BLaER1 (cell line): ENCODE data around the gene SRA1.
"Not testable (repeated sequence)": the region's sequence is repeated elsewhere in the genome, so short reads cannot be mapped to it uniquely, and the experiment has no call there.

Experiments used
- H3K27ac ChIP-seq: shearing (Covaris generic); formaldehyde crosslinking; 2 replicates; pipeline ENCODE4 v1.8.1; 2022
- H3K27me3 ChIP-seq: shearing (Covaris generic); formaldehyde crosslinking; 2 replicates; pipeline ENCODE4 v1.8.1; 2022
- H3K36me3 ChIP-seq: shearing (Covaris generic); formaldehyde crosslinking; 2 replicates; pipeline ENCODE4 v1.8.1; 2022
- H3K4me1 ChIP-seq: shearing (Covaris generic); formaldehyde crosslinking; 2 replicates; pipeline ENCODE4 v1.8.1; 2022
- H3K4me2 ChIP-seq: shearing (Covaris generic); formaldehyde crosslinking; 2 replicates; pipeline ENCODE4 v1.8.1; 2022
- H3K4me3 ChIP-seq: shearing (Covaris generic); formaldehyde crosslinking; 2 replicates; pipeline ENCODE4 v1.8.1; 2022
- H3K9ac ChIP-seq: shearing (Covaris generic); formaldehyde crosslinking; 2 replicates; pipeline ENCODE4 v1.8.1; 2022
- H3K9me3 ChIP-seq: shearing (Covaris generic); formaldehyde crosslinking; 2 replicates; pipeline ENCODE4 v1.8.1; 2022
- H4K20me1 ChIP-seq: shearing (Covaris generic); formaldehyde crosslinking; 2 replicates; pipeline ENCODE4 v1.8.1; 2022
- Cebpa-rat ChIP-seq: shearing (Covaris generic); IDR thresholded peaks from 2 replicates; pipeline ENCODE4 v1.8.1; 2022

SRA1 gene

DNA sequence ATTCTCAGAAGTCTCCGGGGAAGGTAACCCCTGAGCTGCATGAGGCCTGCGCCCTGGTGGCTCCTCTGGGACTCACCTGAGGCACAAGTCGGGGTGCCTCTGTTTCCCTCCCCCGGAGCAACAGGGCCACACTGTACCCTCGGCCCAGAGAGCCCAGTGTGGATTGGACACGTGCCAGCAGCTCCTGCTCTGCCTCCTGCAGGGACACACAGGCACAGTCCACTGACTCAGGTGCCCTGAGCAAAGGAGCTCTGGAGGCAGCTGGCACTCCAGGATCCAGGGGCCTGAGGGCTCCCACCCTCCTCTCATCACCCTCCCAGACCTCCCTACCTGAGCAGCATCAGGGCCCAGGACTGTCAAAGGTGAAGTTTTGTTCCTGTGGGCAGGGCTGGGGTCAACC, 36.9 kb upstream of the SRA1 start:
- H3K4me3 ChIP-seq: no peak overlapping the region
- H3K9me3 ChIP-seq: no peaks in the 10 kb centered on the region
- H3K27me3 ChIP-seq: no peaks in the 10 kb centered on the region
- no peak for TF ChIP-seq Cebpa-rat
- H3K9ac ChIP-seq: no peak overlapping the region
- no peak overlapping the region for H3K4me2 ChIP-seq
- H4K20me1 ChIP-seq: no peaks in the 10 kb centered on the region
- H3K27ac ChIP-seq: no peak overlapping the region
- no peaks in the 10 kb centered on the region for H3K4me1 ChIP-seq
- no peaks in the 10 kb centered on the region for H3K36me3 ChIP-seq

DNA sequence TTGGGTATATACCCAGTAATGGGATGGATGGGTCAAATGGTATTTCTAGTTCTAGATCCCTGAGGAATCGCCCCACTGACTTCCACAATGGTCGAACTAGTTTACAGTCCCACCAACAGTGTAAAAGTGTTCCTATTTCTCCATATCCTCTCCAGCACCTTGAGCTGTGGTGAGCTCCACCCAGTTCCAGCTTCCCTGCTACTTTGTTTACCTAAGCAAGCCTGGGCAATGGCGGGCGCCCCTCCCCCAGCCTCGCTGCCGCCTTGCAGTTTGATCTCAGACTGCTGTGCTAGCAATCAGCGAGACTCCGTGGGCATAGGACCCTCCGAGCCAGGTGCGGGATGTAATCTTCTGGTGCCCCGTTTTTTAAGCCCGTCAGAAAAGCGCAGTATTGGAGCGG, 35.8 kb upstream of the SRA1 start:
- not testable (repeated sequence) for H4K20me1 ChIP-seq, H3K4me1 ChIP-seq, H3K9me3 ChIP-seq, H3K27ac ChIP-seq, H3K9ac ChIP-seq, H3K4me3 ChIP-seq, H3K4me2 ChIP-seq, H3K27me3 ChIP-seq, H3K36me3 ChIP-seq

DNA sequence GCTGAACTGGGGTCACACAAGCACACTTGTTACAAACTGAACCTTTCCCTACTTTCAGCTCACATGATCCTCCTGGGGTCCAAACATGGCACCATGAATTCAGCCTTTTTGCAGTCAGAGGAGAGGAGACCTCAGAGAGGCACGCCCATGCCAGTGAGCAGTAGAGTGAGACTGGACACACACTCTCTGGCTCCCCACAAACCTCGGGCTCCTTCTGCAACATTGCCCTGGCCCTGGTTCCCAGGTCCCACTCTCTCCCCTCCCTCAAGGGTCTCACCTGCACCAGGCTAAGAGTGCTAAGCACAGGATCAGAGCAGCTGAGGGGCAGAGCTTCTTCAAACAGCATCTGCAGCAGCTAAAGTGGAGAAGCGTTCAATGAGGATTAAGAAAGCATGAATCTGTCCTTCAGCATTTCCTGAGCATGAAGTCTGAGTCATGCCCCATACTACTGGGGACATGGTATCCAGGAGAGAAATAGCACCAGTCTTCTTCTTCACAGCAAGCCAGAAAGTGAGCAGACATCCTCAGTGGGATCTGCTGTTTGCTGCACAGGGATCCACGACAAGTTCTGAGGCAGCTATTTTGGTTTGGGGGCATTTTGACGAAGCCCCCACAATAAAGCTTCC, 34.6 kb upstream of the SRA1 start:
- no peak overlapping the region for H3K4me3 ChIP-seq
- no peak overlapping the region for H3K9ac ChIP-seq
- no peaks in the 10 kb centered on the region for H3K9me3 ChIP-seq
- no peaks in the 10 kb centered on the region for H3K27me3 ChIP-seq
- no peak for TF ChIP-seq Cebpa-rat
- H3K27ac ChIP-seq: no peak overlapping the region
- H3K4me1 ChIP-seq: no peaks in the 10 kb centered on the region
- no peaks in the 10 kb centered on the region for H4K20me1 ChIP-seq
- no peaks in the 10 kb centered on the region for H3K36me3 ChIP-seq
- no peak overlapping the region for H3K4me2 ChIP-seq

DNA sequence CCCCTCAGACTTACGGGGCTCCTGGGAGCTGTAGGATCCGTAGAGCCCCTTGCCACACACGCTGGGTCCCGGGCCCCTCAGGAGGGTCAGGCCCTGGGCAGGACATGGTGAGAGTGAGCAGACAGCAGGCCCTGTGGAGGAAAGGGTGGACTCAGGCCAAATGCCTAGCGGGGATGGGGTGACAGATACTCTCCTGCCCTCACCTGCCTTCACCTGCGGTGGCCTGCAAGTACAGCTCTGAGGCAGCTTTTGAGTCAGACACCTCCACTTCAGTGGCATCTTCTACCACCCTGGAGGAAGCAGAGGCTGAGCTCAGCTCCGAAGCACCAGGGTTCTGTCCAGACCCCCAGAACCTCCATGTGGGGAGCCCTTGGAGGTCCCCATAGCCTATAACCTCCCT, 33.6 kb upstream of the SRA1 start:
- H4K20me1 ChIP-seq: no peaks in the 10 kb centered on the region
- no peaks in the 10 kb centered on the region for H3K36me3 ChIP-seq
- no peak for TF ChIP-seq Cebpa-rat
- H3K4me3 ChIP-seq: no peak overlapping the region
- H3K27ac ChIP-seq: no peak overlapping the region
- H3K9me3 ChIP-seq: no peaks in the 10 kb centered on the region
- no peak overlapping the region for H3K9ac ChIP-seq
- no peaks in the 10 kb centered on the region for H3K27me3 ChIP-seq
- H3K4me1 ChIP-seq: no peaks in the 10 kb centered on the region
- H3K4me2 ChIP-seq: no peak overlapping the region

DNA sequence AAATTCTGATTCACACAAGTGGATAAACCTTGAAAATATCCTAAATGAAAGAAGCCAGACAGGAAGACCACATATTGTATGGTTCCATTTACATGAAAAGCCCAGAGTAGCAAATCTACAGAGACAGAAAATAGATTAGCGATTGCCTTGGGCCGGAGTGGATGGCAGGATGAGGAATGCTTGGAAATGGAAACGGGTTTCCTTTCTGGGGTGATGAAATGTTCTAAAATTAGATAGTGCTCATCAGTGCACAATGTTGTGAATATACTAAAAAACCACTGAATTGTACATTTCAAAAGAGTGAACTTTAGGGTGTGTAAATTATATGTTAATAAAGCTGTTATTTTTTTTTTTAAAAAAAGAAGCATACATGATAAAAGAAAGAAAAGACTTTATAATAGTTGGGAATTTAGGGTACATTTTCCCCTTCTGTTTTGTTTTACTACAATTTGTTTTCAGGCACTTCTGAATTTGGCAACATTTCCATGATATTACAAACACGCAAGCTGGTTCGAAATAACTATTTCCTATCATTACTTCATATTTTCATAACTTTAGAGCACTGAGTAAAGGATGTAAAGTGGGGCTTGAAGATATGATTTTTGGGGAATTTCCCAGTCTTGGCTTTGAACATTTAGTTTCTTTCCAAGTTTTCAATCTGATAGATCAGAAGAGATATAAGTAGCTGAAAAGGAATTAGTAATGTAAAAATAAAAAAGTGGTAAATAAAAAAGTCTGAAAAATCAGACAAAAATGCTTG, 31.2 kb upstream of the SRA1 start:
- Histone ChIP-seq H3K9ac (no peak overlapping the region), H3K9me3 (no peaks in the 10 kb centered on the region), H3K4me2 (no peak overlapping the region), H3K36me3 (no peaks in the 10 kb centered on the region), H3K27ac (no peak overlapping the region), H4K20me1 (no peaks in the 10 kb centered on the region), H3K4me1 (no peaks in the 10 kb centered on the region), H3K27me3 (no peaks in the 10 kb centered on the region), H3K4me3 (no peak overlapping the region)
- no peak for TF ChIP-seq Cebpa-rat

DNA sequence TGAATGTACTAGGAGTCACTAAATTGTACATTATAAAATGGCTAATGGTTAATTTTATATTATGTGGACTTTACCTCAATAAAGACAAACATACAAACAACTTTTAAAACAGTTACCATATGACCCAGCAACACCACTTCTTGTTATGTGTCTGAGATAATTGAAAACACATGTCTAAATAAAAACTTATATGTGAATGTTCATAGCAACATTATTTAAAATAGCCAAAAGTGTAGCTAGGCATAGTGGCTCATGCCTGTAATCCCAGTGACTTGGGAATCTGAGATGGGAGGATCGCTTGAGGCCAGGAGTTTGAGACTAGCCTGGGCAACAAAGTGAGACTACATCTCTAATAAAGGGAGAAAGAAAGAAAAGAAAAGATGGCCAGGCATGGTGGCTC, 30.2 kb upstream of the SRA1 start:
- no peaks in the 10 kb centered on the region for H4K20me1 ChIP-seq
- no peak overlapping the region for H3K27ac ChIP-seq
- no peak overlapping the region for H3K4me2 ChIP-seq
- H3K9ac ChIP-seq: no peak overlapping the region
- H3K4me1 ChIP-seq: no peaks in the 10 kb centered on the region
- no peaks in the 10 kb centered on the region for H3K36me3 ChIP-seq
- 0 out of 2 replicates have a peak, but pooled peaks cover 4% of the 10 kb centered on the region for H3K9me3 ChIP-seq
- no peak for TF ChIP-seq Cebpa-rat
- H3K27me3 ChIP-seq: no peaks in the 10 kb centered on the region
- H3K4me3 ChIP-seq: no peak overlapping the region

DNA sequence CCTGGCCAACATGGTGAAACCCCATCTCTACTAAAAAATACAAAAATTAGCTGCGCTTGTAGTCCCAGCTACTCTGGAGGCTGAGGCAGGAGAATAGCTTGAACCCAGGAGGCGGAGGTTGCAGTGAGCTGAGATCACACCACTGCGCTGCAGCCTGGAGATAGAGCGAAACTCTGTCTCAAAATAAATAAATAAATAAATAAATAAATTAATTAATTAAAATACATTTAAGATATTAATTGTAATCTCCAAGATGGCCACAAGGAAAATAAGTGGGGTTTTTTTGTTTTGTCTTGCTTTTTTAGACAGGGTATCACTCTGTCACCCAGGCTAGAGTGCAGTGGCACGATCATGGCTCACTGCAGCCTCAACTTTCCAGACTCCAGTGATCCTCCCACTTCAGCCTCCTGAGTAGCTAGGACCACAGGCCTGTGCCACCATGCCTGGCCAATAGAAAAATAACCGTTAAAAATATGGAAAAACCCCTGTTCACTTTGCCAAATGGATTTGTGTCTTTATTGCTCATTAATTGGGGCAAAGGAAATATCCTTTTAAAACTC, 22.0 kb upstream of the SRA1 start:
- H3K9me3 ChIP-seq, H4K20me1 ChIP-seq, H3K27ac ChIP-seq, H3K9ac ChIP-seq, H3K4me1 ChIP-seq, H3K4me3 ChIP-seq, H3K36me3 ChIP-seq, H3K4me2 ChIP-seq, H3K27me3 ChIP-seq: not testable (repeated sequence)

DNA sequence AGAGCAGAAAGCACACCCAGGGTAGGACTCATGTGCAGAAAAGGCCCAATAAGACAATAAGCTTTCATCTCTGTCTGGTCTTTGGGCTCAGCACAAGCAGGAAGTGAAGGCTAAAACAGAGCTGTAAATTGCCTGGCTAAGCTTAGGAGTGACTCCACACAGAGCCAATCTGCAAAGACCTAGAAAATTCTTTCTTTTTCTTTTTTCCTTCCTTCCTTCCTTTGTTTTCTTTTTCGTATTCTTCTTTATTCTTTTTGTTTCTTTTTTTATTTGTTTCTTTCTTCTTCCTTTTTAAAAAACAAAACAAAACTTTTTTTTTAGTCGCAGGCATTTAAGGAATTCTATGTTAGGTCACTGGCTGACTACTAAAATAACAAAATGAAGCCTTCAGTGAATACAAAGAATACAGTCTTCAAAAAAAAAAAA, 19.5 kb upstream of the SRA1 start:
- Histone ChIP-seq H3K27ac (no peak overlapping the region), H3K36me3 (no peaks in the 10 kb centered on the region; the same call in 1 of the 2 replicates), H3K9me3 (no peaks in the 10 kb centered on the region), H3K9ac (no peak overlapping the region), H3K4me2 (no peak overlapping the region), H3K4me3 (no peak overlapping the region), H4K20me1 (no peaks in the 10 kb centered on the region), H3K27me3 (no peaks in the 10 kb centered on the region), H3K4me1 (no peaks in the 10 kb centered on the region)
- TF ChIP-seq Cebpa-rat: no peak

DNA sequence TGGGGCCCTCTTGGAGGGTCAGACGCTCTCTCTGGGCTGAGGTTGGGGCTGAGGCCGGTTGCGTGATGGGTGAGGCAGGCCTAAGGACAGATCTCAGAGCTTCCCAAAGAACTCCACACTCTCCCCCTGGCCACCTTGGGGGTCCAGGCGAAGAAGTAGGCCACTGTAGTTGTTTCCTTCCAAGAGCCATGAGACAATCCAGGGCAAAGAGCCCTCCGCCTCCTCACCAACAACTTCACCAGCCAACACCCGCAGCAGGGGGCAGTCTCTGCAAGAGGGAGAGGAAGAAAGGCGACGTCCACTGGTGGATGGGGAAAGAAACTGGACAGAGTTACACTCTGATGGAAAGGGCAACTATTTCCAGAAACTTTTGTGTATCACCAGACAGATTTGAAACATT, 18.0 kb upstream of the SRA1 start:
- no peaks in the 10 kb centered on the region for H3K9me3 ChIP-seq
- H3K4me1 ChIP-seq: no peaks in the 10 kb centered on the region
- H3K9ac ChIP-seq: no peak overlapping the region
- no peak for TF ChIP-seq Cebpa-rat
- H4K20me1 ChIP-seq: no peaks in the 10 kb centered on the region
- H3K36me3 ChIP-seq: peaks cover 2% of the 10 kb centered on the region; the same call in 1 of the 2 replicates
- H3K4me2 ChIP-seq: no peak overlapping the region
- no peak overlapping the region for H3K27ac ChIP-seq
- no peak overlapping the region for H3K4me3 ChIP-seq
- H3K27me3 ChIP-seq: no peaks in the 10 kb centered on the region

DNA sequence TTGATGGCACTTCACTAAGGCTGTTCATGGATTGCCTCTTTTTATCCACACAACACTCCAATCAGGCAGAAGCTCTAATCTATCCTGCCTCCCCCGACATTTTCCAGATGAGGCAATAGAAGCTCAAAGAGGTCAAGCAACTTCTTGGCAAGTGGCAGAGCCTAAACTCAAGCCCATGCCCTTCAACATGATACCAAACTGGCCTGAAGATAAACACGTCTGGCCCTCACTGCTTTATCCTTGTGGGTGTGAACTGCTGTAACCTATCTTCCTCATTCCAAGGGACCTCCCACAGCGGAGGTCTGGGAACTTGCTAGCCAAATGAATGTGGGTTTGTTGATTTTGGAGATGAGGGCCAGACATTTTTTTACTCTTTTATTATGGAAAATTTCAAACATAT, 16.9 kb upstream of the SRA1 start:
- H3K4me3 ChIP-seq: no peak overlapping the region
- TF ChIP-seq Cebpa-rat: no peak
- no peaks in the 10 kb centered on the region for H4K20me1 ChIP-seq
- peaks cover 10% of the 10 kb centered on the region for H3K4me1 ChIP-seq
- no peaks in the 10 kb centered on the region for H3K27me3 ChIP-seq
- H3K4me2 ChIP-seq: no peak overlapping the region
- no peaks in the 10 kb centered on the region for H3K9me3 ChIP-seq
- peaks cover 7% of the 10 kb centered on the region; the same call in 1 of the 2 replicates for H3K36me3 ChIP-seq
- no peak overlapping the region for H3K27ac ChIP-seq
- no peak overlapping the region for H3K9ac ChIP-seq
